Panc1 (cell line): ENCODE measurements around the gene PTPRK.

Source experiments
- POLR2AphosphoS5 ChIP-seq: IDR thresholded peaks from 2 replicates; pipeline ENCODE4 v1.6.1; 2012; ENCODE audit warnings: mild to moderate bottlenecking, low read depth, low read length, moderate library complexity
- TCF7L2 ChIP-seq: IDR thresholded peaks from 2 replicates; pipeline ENCODE4 v1.6.1; 2011; ENCODE audit warnings: mild to moderate bottlenecking, low read depth, low read length, inconsistent platforms
- TF ChIP-seq, protein P1 (sequence below): fragments of 450-650 bp; IDR thresholded peaks from 2 replicates; pipeline ENCODE4 v1.5.1; 2017; ENCODE audit warnings: mild to moderate bottlenecking
- TF ChIP-seq, protein P2 (sequence below), 2 experiments: IDR thresholded peaks; 2 replicates each; pipeline ENCODE4 v1.6.1; 2011 to 2012; ENCODE audit warnings: low read depth in 2 of 2, control low read depth in 1 of 2, low read length in 1 of 2, mild to moderate bottlenecking in 1 of 2, moderate library complexity in 1 of 2; ENCODE audit not compliant: insufficient read depth in 1 of 2

DNA sequence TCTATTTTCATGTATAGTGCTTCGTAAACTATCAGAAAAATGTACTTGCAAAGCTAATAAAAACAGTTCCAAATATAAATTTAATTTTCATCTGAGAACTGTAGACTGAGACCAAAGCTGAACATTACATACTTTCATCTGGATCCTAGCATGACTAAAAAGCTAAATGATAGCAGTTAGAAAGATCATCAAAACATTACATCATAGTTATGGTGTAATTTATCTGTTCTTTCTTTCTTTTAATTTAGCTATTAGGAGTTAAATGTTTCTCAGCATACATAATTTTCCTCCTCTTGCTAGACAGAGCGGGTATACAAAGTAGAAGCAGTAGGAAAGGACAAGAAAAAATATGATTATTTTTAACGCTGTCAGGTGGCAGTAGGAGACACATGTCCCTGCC lies 455.3 kb downstream of the PTPRK start:
- TF ChIP-seq, protein P1, sequence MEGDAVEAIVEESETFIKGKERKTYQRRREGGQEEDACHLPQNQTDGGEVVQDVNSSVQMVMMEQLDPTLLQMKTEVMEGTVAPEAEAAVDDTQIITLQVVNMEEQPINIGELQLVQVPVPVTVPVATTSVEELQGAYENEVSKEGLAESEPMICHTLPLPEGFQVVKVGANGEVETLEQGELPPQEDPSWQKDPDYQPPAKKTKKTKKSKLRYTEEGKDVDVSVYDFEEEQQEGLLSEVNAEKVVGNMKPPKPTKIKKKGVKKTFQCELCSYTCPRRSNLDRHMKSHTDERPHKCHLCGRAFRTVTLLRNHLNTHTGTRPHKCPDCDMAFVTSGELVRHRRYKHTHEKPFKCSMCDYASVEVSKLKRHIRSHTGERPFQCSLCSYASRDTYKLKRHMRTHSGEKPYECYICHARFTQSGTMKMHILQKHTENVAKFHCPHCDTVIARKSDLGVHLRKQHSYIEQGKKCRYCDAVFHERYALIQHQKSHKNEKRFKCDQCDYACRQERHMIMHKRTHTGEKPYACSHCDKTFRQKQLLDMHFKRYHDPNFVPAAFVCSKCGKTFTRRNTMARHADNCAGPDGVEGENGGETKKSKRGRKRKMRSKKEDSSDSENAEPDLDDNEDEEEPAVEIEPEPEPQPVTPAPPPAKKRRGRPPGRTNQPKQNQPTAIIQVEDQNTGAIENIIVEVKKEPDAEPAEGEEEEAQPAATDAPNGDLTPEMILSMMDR, result no peak
- TF ChIP-seq TCF7L2 (no peak), POLR2AphosphoS5 (no peak)
- TF ChIP-seq, protein P2, sequence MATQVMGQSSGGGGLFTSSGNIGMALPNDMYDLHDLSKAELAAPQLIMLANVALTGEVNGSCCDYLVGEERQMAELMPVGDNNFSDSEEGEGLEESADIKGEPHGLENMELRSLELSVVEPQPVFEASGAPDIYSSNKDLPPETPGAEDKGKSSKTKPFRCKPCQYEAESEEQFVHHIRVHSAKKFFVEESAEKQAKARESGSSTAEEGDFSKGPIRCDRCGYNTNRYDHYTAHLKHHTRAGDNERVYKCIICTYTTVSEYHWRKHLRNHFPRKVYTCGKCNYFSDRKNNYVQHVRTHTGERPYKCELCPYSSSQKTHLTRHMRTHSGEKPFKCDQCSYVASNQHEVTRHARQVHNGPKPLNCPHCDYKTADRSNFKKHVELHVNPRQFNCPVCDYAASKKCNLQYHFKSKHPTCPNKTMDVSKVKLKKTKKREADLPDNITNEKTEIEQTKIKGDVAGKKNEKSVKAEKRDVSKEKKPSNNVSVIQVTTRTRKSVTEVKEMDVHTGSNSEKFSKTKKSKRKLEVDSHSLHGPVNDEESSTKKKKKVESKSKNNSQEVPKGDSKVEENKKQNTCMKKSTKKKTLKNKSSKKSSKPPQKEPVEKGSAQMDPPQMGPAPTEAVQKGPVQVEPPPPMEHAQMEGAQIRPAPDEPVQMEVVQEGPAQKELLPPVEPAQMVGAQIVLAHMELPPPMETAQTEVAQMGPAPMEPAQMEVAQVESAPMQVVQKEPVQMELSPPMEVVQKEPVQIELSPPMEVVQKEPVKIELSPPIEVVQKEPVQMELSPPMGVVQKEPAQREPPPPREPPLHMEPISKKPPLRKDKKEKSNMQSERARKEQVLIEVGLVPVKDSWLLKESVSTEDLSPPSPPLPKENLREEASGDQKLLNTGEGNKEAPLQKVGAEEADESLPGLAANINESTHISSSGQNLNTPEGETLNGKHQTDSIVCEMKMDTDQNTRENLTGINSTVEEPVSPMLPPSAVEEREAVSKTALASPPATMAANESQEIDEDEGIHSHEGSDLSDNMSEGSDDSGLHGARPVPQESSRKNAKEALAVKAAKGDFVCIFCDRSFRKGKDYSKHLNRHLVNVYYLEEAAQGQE (IDR thresholded peaks at IDR 0.05; ENCODE audit: insufficient read depth in 1 of 2, low read depth in 2 of 2, low read length in 1 of 2), result no peak
